BJ (cell line): ENCODE measurements around the gene RPL35. TPM values are rescaled to one million over a fixed set of nuclear protein-coding genes. Genes with fewer than 3 reads are reported as not detected.

Source experiments
- CTCF ChIA-PET: fragments of 350-600 bp; formaldehyde crosslinking; extraction: SDS; loops from one replicate; lab custom pipeline; 2021; ENCODE audit warnings: antibody characterized with exemption, inconsistent platforms; lab: Yijun Ruan, JAX
- POLR2A ChIA-PET: fragments of 300-600 bp; sonication (Branson Sonifier 250); formaldehyde crosslinking; extraction: SDS; loops from one replicate; lab custom pipeline; 2021; ENCODE audit warnings: antibody characterized with exemption; lab: Charles Lee
- DNase-seq: peaks from one replicate; pipeline ENCODE4 v3.0.0-alpha.2; 2011; ENCODE audit warnings: low read depth
- H3K27me3 ChIP-seq: 2 replicates; pipeline ENCODE4 v1.6.0; 2011; ENCODE audit warnings: low read length; ENCODE audit not compliant: control insufficient read depth, insufficient read depth
- H3K36me3 ChIP-seq: 2 replicates; pipeline ENCODE4 v1.5.1; 2011; ENCODE audit warnings: low read length; ENCODE audit not compliant: control insufficient read depth, insufficient read depth
- H3K4me3 ChIP-seq: 2 replicates; pipeline ENCODE4 v1.5.1; 2011; ENCODE audit warnings: low read depth, mild to moderate bottlenecking, control low read depth, low read length
- CTCF ChIP-seq: IDR thresholded peaks from 2 replicates; pipeline ENCODE4 v1.5.1; 2011; ENCODE audit warnings: low read depth, mild to moderate bottlenecking, control low read depth, inconsistent platforms, low read length, moderate library complexity; ENCODE audit not compliant: insufficient read depth
- polyA plus RNA-seq: library from polyadenylated mRNA; depleted of rRNA; stranded (reverse); fragments of >200 nt; gene quantifications from 2 replicates; pipeline ENCODE4 v1.2.3, GENCODE V29; 2011

Gene RPL35
- polyA plus RNA-seq, 1 experiment: 3,181 TPM

DNA sequence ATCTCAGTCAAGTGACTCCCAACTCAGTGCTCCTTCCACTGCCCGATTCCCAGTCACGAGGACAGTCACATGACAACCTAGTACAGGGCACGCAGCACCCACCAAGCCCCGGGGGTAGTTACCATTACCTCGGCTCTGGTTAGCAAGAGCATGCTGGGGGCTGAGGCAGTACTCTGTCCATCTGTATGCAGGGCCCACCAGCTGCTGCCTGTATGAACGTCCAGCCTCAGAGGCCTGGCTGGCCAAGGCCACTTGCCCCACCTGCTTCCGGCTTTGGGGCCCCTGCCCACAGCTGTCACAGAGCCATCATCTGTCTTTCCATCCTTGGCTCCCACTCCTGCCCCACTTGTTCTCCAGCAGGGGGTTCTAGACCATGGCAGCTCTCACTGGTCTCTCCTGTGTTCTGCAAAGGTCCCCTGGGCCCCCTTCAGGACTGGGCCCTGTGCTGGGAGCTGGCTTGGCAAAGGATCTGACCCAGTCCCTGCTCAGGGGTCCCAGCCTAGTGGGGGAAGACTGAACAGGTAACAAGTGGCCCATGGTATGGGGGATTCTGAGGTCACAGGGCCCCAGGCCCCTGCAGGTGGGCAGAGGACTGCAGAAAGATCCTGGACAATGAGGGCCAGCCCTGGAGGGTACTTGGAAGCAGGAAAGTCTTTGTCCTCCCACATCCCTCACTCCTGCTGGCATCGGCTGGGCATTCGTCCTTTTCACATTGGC is 3.3 kb downstream of the RPL35 start:
- no peak for DNase-seq
- POLR2A ChIA-PET: no interaction called here

DNA sequence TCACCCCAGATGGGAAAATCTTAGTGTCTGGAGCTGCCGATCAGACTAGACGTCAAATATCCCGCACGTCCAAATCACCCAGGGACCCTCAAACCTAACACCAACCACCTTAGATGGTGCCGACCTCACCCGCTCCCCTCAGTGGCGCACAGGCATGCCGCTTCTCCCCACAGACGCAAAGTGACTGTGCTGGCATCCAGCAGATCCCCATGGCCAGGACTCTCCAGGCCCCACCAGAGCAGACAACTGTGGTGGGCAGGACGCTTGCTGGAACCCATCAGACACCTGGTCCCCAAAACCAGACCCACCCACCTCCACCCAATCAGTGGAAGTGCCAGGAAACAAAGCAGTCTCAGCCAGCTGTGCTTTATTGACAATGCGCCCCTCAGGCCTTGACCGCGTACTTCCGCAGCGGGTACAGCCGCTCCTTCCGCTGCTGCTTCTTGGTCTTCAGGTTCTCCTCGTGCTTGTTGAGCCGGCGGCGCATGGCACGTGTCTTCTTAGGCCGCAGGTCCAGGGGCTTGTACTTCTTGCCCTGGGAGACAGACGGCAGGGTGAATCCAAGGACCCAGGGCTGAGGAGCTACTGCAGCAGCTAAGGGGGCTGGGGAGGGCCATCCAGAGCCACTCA is 4.1 kb downstream of the RPL35 start:
- Histone ChIP-seq H3K36me3 (peaks cover 35% of the 10 kb centered on the region), H3K4me3 (no peak overlapping the region), H3K27me3 (no peaks in the 10 kb centered on the region)
- POLR2A ChIA-PET: no interaction called here
- CTCF ChIA-PET: interaction anchor here (12.0 to 36.1 kb wide), 2 partner anchors 19 to 81 kb away, joined by 236 to 1161 read pairs; partner anchors contain the start of genes NR6A1 and OLFML2A
- no peak for DNase-seq
- no peak for TF ChIP-seq CTCF

More for the DNA sequence above, 3.3 kb downstream of the RPL35 start:
- TF ChIP-seq CTCF: no peak
- CTCF ChIA-PET: interaction anchor here (1.5 to 36.1 kb wide), 3 partner anchors 20 to 82 kb away, joined by 5 to 1161 read pairs (median 236); partner anchors contain the start of genes NR6A1 and OLFML2A
- Histone ChIP-seq H3K27me3 (no peaks in the 10 kb centered on the region), H3K36me3 (peaks cover 35% of the 10 kb centered on the region), H3K4me3 (no peak overlapping the region)

DNA sequence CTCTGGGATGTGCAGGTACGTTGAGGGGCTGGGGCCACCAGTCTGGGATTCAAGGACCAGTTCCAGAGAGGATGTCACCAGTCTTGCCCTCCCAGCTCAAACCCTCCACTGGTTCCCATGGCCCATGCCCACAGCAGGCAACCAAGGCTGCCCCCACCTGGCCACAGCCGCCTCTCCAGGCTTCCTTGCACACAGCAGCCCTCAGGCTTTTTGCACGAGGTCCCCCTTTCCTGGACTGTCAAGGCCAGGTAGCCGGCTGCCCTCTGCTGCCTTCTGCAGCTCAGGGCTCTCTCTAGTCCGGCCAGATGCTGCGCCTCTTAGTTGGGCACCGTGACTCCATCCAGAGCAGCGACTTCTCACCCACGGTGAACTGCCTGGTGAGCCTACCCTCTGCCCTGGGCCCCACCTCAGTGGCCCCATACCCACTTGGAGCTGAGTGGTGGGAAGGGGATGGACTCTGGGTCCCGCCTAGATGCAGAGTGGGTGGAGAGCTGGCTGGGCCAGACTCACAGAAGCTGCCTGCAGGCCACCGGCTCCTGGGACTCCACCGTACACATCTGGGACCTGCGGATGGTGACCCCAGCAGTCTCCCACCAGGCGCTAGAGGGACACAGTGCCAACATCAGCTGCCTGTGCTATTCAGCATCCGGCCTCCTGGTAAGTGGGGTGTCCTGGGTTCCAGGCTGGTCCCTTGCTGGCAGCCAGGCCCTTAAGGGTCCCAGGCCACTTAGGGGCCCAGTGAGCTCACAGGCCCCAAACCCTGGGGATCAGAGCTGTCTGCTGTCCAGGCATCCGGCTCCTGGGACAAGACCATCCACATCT is 5.6 kb downstream of the RPL35 start:
- DNase-seq: no peak

GRCh38 chr9:124855566-124855943 is 6.2 kb downstream of the RPL35 start:
- ChIA-PET CTCF (interaction anchor here (5.5 to 36.1 kb wide), 3 partner anchors 17 to 79 kb away, joined by 46 to 1161 read pairs (median 236); partner anchors contain the start of genes NR6A1 and OLFML2A), POLR2A (no interaction called here)
- 0 out of 2 replicates have a peak, but pooled peaks cover 2% of the 10 kb centered on the region for H3K27me3 ChIP-seq

More for the DNA sequence above, 5.6 kb downstream of the RPL35 start:
- Histone ChIP-seq H3K27me3 (no peaks in the 10 kb centered on the region), H3K36me3 (peaks cover 35% of the 10 kb centered on the region), H3K4me3 (no peak overlapping the region)
- TF ChIP-seq CTCF: peak; percentile 55
- ChIA-PET POLR2A (interaction anchor here (0.6 kb wide), 2 partner anchors 33 to 385 kb away, joined by 6 to 14 read pairs; partner anchors contain the start of gene HSPA5), CTCF (interaction anchor here (0.8 to 36.1 kb wide), 6 partner anchors 17 to 91 kb away, joined by 3 to 1161 read pairs (median 24); partner anchors contain the start of genes NR6A1 and OLFML2A)

More at GRCh38 chr9:124855566-124855943, 6.2 kb downstream of the RPL35 start:
- peaks cover 32% of the 10 kb centered on the region for H3K36me3 ChIP-seq
- DNase-seq: no peak
- H3K4me3 ChIP-seq: no peak overlapping the region
- no peak for TF ChIP-seq CTCF
